IMR-90 (cell line): Measurements from ENCODE around the gene SPATA16. TPM values are rescaled to one million over a fixed set of nuclear protein-coding genes. Genes with fewer than 3 reads are reported as not detected.

Source experiments
- ATAC-seq: fragments of 200-7000 bp; cut with Tn5 transposase; 2 replicates; pipeline ENCODE4 v1.9.1; 2020; ENCODE audit warnings: low read depth, mild to moderate bottlenecking, moderate library complexity
- Bru-seq: library from RNA; stranded (reverse); fragments of 400-500 nt; gene quantifications from one replicate; lab custom pipeline; 2021; lab: Mats Ljungman, UMichigan
- BruChase-seq, 2 experiments: library from RNA; stranded (reverse); fragments of 400-500 nt; gene quantifications; one replicate each; lab custom pipeline; 2021; lab: Mats Ljungman, UMichigan
- BruUV-seq: library from RNA; stranded (reverse); fragments of 400-500 nt; replicated peaks from 2 replicates; lab custom pipeline; 2021; lab: Mats Ljungman, UMichigan
- CTCF ChIA-PET: fragments of 300-600 bp; formaldehyde crosslinking; extraction: SDS; loops from one replicate; lab custom pipeline; 2021; ENCODE audit warnings: antibody characterized with exemption; lab: Yijun Ruan, JAX
- POLR2A ChIA-PET: fragments of 300-600 bp; sonication (Branson Sonifier 250); formaldehyde crosslinking; loops from one replicate; lab custom pipeline; 2022; ENCODE audit warnings: antibody characterized with exemption; ENCODE audit not compliant: unreplicated experiment; lab: Charles Lee
- DNase-seq: peaks from one replicate; pipeline ENCODE4 v3.0.0; 2013
- H2AFZ ChIP-seq: replicated peaks from 2 replicates; pipeline ENCODE3; 2013; ENCODE audit warnings: low read length, mild to moderate bottlenecking; ENCODE audit not compliant: poor library complexity
- H2AK5ac ChIP-seq: 2 replicates; pipeline ENCODE4 v1.6.1; 2013; ENCODE audit warnings: low read depth, low read length, inconsistent platforms
- H2AK9ac ChIP-seq: replicated peaks from 2 replicates; pipeline ENCODE3; 2013; ENCODE audit warnings: mild to moderate bottlenecking, low read depth, low read length, moderate library complexity; ENCODE audit not compliant: poor library complexity
- H2BK120ac ChIP-seq: 2 replicates; pipeline ENCODE4 v1.6.1; 2013; ENCODE audit warnings: low read depth, low read length, inconsistent platforms
- H2BK15ac ChIP-seq: 3 replicates; pipeline ENCODE4 v1.6.1; 2013; ENCODE audit warnings: low read depth, low read length, inconsistent platforms
- H2BK20ac ChIP-seq: 2 replicates; pipeline ENCODE4 v1.6.1; 2013; ENCODE audit warnings: low read depth, mild to moderate bottlenecking, inconsistent platforms, low read length, moderate library complexity
- H2BK5ac ChIP-seq: 2 replicates; pipeline ENCODE4 v1.6.1; 2013; ENCODE audit warnings: mild to moderate bottlenecking, low read depth, low read length, inconsistent platforms; ENCODE audit not compliant: poor library complexity, severe bottlenecking
- H3K14ac ChIP-seq: replicated peaks from 2 replicates; pipeline ENCODE4 v1.6.1; 2013; ENCODE audit warnings: low read depth, low read length, inconsistent platforms
- H3K18ac ChIP-seq: 2 replicates; pipeline ENCODE4 v1.6.1; 2013; ENCODE audit warnings: low read depth, low read length, control low read depth
- H3K23ac ChIP-seq: 2 replicates; pipeline ENCODE4 v1.6.1; 2013; ENCODE audit warnings: low read depth, low read length, inconsistent platforms
- H3K27ac ChIP-seq: 2 replicates; pipeline ENCODE4 v1.5.1; 2013; ENCODE audit warnings: mild to moderate bottlenecking, control low read depth, low read length; ENCODE audit not compliant: insufficient read depth
- H3K27me3 ChIP-seq: 2 replicates; pipeline ENCODE4 v1.6.1; 2013; ENCODE audit warnings: low read length; ENCODE audit not compliant: control insufficient read depth, insufficient read depth
- H3K36me3 ChIP-seq: 2 replicates; pipeline ENCODE4 v1.6.1; 2013; ENCODE audit warnings: low read length, mixed read lengths; ENCODE audit not compliant: control insufficient read depth, insufficient read depth
- H3K4ac ChIP-seq: 2 replicates; pipeline ENCODE4 v1.6.1; 2013; ENCODE audit warnings: low read depth, low read length, inconsistent platforms
- H3K4me1 ChIP-seq: 2 replicates; pipeline ENCODE4 v1.6.1; 2013; ENCODE audit warnings: low read length, mixed read lengths; ENCODE audit not compliant: control insufficient read depth, insufficient read depth
- H3K4me2 ChIP-seq: 2 replicates; pipeline ENCODE4 v1.6.1; 2013; ENCODE audit warnings: low read depth, mild to moderate bottlenecking, control low read depth, low read length, moderate library complexity
- H3K4me3 ChIP-seq: 2 replicates; pipeline ENCODE4 v1.5.1; 2013; ENCODE audit warnings: low read depth, mild to moderate bottlenecking, control low read depth, low read length, moderate library complexity; ENCODE audit not compliant: insufficient read depth
- H3K56ac ChIP-seq: 2 replicates; pipeline ENCODE4 v1.6.1; 2013; ENCODE audit warnings: low read length, inconsistent platforms; ENCODE audit not compliant: insufficient read depth; ENCODE audit errors: extremely low read depth
- H3K79me1 ChIP-seq, 2 experiments: 2 replicates each; pipeline ENCODE4 v1.6.1; 2013; ENCODE audit warnings: low read length in 2 of 2, inconsistent platforms in 1 of 2, low read depth in 1 of 2
- H3K9ac ChIP-seq: 2 replicates; pipeline ENCODE4 v1.6.1; 2013; ENCODE audit warnings: low read depth, low read length, control low read depth
- H3K9me1 ChIP-seq: 2 replicates; pipeline ENCODE4 v1.6.1; 2013; ENCODE audit warnings: low read length, inconsistent platforms; ENCODE audit not compliant: insufficient read depth
- H3K9me3 ChIP-seq: 2 replicates; pipeline ENCODE4 v1.6.1; 2013; ENCODE audit warnings: low read length; ENCODE audit not compliant: control insufficient read depth, insufficient read depth
- H4K20me1 ChIP-seq: 2 replicates; pipeline ENCODE4 v1.6.1; 2013; ENCODE audit warnings: low read length, inconsistent platforms; ENCODE audit not compliant: insufficient read depth
- H4K5ac ChIP-seq: 2 replicates; pipeline ENCODE4 v1.6.1; 2013; ENCODE audit warnings: mild to moderate bottlenecking, low read depth, low read length, control low read depth
- H4K8ac ChIP-seq, 2 experiments: 2 replicates each; pipeline ENCODE4 v1.6.1; 2013; ENCODE audit warnings: low read depth in 2 of 2, low read length in 2 of 2, control low read depth in 1 of 2, inconsistent platforms in 1 of 2
- H4K91ac ChIP-seq: 2 replicates; pipeline ENCODE4 v1.6.1; 2013; ENCODE audit warnings: low read depth, low read length, inconsistent platforms; ENCODE audit not compliant: insufficient read depth
- CEBPB ChIP-seq: IDR thresholded peaks from 2 replicates; pipeline ENCODE4 v1.6.1; 2012; ENCODE audit warnings: low read depth, low read length, improper control_type of control experiment
- ELK1 ChIP-seq: fragments of 150-350 bp; IDR thresholded peaks from 2 replicates; pipeline ENCODE4 v1.6.1; 2016; ENCODE audit warnings: low read depth, mild to moderate bottlenecking, low read length, moderate library complexity, borderline replicate concordance
- MAFK ChIP-seq: IDR thresholded peaks from 2 replicates; pipeline ENCODE4 v1.6.1; 2012; ENCODE audit warnings: low read depth, low read length, improper control_type of control experiment
- RAD21 ChIP-seq: IDR thresholded peaks from 2 replicates; pipeline ENCODE4 v1.6.1; 2012; ENCODE audit warnings: low read length, improper control_type of control experiment
- WGBS, 2 experiments: methylation state at CpG; one replicate each; pipeline versions ENCODE4 v1.1.5 to v1.1.7; 2013; ENCODE audit warnings: missing lambda C conversion rate in 2 of 2; ENCODE audit not compliant: insufficient read length in 1 of 2; ENCODE audit errors: extremely low coverage in 2 of 2; 5-methylcytosine and 5-hydroxymethylcytosine counted together
- dilution Hi-C: fragments of 300-500 bp; cut with HindIII; formaldehyde crosslinking; loops from one replicate; pipeline ENCODE4 v1.14.3; 2018; ENCODE audit warnings: low sequenced_read_pairs; ENCODE audit not compliant: unreplicated experiment
- in situ Hi-C: fragments of 300-500 bp; cut with MboI; formaldehyde crosslinking; loops from 3 replicates; pipeline ENCODE4 v1.14.3; 2019; ENCODE audit warnings: low sequenced_read_pairs, inconsistent platforms, mixed read lengths
- intact Hi-C: fragments of 100-400 bp; cut with micrococcal nuclease; formaldehyde crosslinking; loops from 2 replicates; pipeline ENCODE4 v1.10.0; 2022
- long read RNA-seq: library from polyadenylated mRNA; unstranded; transcript quantifications from one replicate; pipeline ENCODE4 v2.0.0, GENCODE V29; 2021; ENCODE audit not compliant: unreplicated experiment
- polyA plus RNA-seq, 3 experiments: library from polyadenylated mRNA; depleted of rRNA; stranded (reverse); fragments of >200 nt; gene quantifications; 2 replicates each; pipeline ENCODE4 v1.2.3, GENCODE V29; 2012; ENCODE audit warnings: low replicate concordance in 1 of 3
- total RNA-seq: library from RNA; depleted of rRNA; stranded (reverse); fragments of >200 nt; gene quantifications from 2 replicates; pipeline ENCODE4 v1.2.3, GENCODE V29; 2012; rRNA removed
- TF ChIP-seq, protein P1 (sequence below): conservative IDR thresholded peaks from 2 replicates; pipeline ENCODE4 v1.5.1; 2012; ENCODE audit warnings: mild to moderate bottlenecking, low read depth, low read length, improper control_type of control experiment

Gene SPATA16
- not detected in 2 replicates for total RNA-seq
- polyA plus RNA-seq (2012; rRNA removed): not detected in 2 replicates
- polyA plus RNA-seq (2012; cell fraction: cytosol; rRNA removed): not detected in 2 replicates
- not detected in 2 replicates for polyA plus RNA-seq (2012; cell fraction: nucleus; rRNA removed; ENCODE audit: low replicate concordance)
- Bru-seq, nascent RNA: percentile 0 among the genes with signal in this experiment
- not detected for BruChase-seq, experiment 1, labeled RNA remaining after a 6-hour chase
- BruChase-seq, experiment 2, labeled RNA remaining after a 2-hour chase: percentile 1 among the genes with signal in this experiment
- long read RNA-seq: 0 reads

DNA sequence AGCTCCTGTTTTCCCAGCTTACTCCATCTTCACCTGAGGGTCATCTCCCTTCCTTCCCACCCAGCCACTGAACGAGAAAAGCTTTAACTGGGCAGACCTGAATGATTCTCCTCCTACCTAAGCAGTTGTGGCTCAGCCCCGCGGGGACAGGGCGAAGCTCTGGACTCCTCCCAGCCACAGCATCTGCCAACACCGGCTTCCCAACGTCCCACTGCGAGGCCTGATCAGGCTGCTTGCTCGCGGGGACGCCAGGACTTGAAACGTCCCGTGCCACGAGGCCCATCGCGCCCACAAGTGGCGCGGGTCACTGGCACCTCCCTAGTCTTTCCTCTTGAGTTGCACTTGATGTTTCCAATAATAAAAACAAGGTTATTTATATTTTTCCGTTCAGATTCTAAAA is at the start of gene SPATA16:
SPATA16 (minus strand) TSS at position 250 of the 400 bp plus-strand sequence. CDS start 23,504 bp downstream, outside the sequence.
- intact Hi-C loops: no loop called here
- Histone ChIP-seq H4K20me1 (no peaks in the 10 kb centered on the region), H2AK9ac (no peak within 1 kb of the TSS), H2BK15ac (no peak within 1 kb of the TSS), H3K18ac (no peak within 1 kb of the TSS), H3K56ac (no peak within 1 kb of the TSS), H2AFZ (no peak within 1 kb of the TSS), H2BK120ac (no peak within 1 kb of the TSS), H3K4me3 (no peak within 1 kb of the TSS), H2BK5ac (no peak within 1 kb of the TSS), H2BK20ac (no peak within 1 kb of the TSS), H3K27ac (no peak within 1 kb of the TSS), H2AK5ac (no peak within 1 kb of the TSS), H4K5ac (no peak within 1 kb of the TSS), H3K79me1 (no peaks in the 10 kb centered on the region), H3K14ac (no peak within 1 kb of the TSS), H3K4me2 (no peak within 1 kb of the TSS), H4K91ac (no peak within 1 kb of the TSS), H3K9ac (no peak within 1 kb of the TSS), H3K4me1 (no peaks in the 10 kb centered on the region), H3K4ac (no peak within 1 kb of the TSS), H3K9me1 (no peaks in the 10 kb centered on the region), H3K23ac (no peak within 1 kb of the TSS), H3K36me3 (no peaks in the 10 kb centered on the region), H3K27me3 (no peaks in the 10 kb centered on the region), H3K9me3 (no peaks in the 10 kb centered on the region), H4K8ac (no peak within 1 kb of the TSS)
- ChIA-PET CTCF (no interaction called here), POLR2A (no interaction called here)
- in situ Hi-C loops: no loop called here
- no peak for DNase-seq
- no TSS peak for BruUV-seq
- no CpG with 5 or more reads among the region's 18 CpGs for whole genome bisulfite sequencing, 2 experiments
- TF ChIP-seq RAD21 (no peak), ELK1 (no peak), MAFK (no peak), CEBPB (no peak)
- TF ChIP-seq, protein P1, sequence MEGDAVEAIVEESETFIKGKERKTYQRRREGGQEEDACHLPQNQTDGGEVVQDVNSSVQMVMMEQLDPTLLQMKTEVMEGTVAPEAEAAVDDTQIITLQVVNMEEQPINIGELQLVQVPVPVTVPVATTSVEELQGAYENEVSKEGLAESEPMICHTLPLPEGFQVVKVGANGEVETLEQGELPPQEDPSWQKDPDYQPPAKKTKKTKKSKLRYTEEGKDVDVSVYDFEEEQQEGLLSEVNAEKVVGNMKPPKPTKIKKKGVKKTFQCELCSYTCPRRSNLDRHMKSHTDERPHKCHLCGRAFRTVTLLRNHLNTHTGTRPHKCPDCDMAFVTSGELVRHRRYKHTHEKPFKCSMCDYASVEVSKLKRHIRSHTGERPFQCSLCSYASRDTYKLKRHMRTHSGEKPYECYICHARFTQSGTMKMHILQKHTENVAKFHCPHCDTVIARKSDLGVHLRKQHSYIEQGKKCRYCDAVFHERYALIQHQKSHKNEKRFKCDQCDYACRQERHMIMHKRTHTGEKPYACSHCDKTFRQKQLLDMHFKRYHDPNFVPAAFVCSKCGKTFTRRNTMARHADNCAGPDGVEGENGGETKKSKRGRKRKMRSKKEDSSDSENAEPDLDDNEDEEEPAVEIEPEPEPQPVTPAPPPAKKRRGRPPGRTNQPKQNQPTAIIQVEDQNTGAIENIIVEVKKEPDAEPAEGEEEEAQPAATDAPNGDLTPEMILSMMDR: no peak
- dilution Hi-C loops: no loop called here
- ATAC-seq: no peak
